HEK293T (cell line): ENCODE data around the gene CERS4.

Source experiments
- FOXA1 ChIP-seq: fragments of 450-650 bp; IDR thresholded peaks from 2 replicates; pipeline ENCODE4 v1.6.1; 2016; ENCODE audit warnings: mild to moderate bottlenecking
- SP1 ChIP-seq: fragments of 450-650 bp; IDR thresholded peaks from 2 replicates; pipeline ENCODE4 v1.6.1; 2017
- SUZ12 ChIP-seq: fragments of 450-650 bp; IDR thresholded peaks from 2 replicates; pipeline ENCODE4 v1.6.1; 2016; ENCODE audit warnings: mild to moderate bottlenecking

GRCh38 chr19:8302734-8303133 is 93.6 kb downstream of the CERS4 start:
- no peak for TF ChIP-seq FOXA1
- TF ChIP-seq SUZ12: no peak
- TF ChIP-seq SP1: no peak
